ENCODE data around the gene KRTAP12-2.
"Not testable (repeated sequence)": the region's sequence is repeated elsewhere in the genome, so short reads cannot be mapped to it uniquely, and the experiment has no call there.

GRCh38 chr21:44646366-44647221 is 20.1 kb downstream of the KRTAP12-2 start, which contains the start of gene KRTAP10-11:
- TF ChIP-seq CTCF, POLR2A, POLR2AphosphoS5 (IDR thresholded peaks at IDR 0.05): not testable (repeated sequence)
